ENCODE data around the gene SLC17A5. TPM values are rescaled to one million over a fixed set of nuclear protein-coding genes. Genes with fewer than 3 reads are reported as not detected.
A peak's percentile ranks its signal among the peaks of the same experiment; 100 is the strongest.

The SLC17A5 gene
- total and polyA plus RNA-seq, 10 of the 15 experiments (the other 5 are each of a cell fraction or from before 2014, with no cell fraction given): 2.3 to 7.2 (median 5.0) TPM

- WGBS (ENCODE audit: insufficient coverage, insufficient replicate concordance, low lambda C conversion rate, missing lambda C conversion rate): 28% methylated on average over 4 of the region's 4 CpGs
Measured at GRCh38 chr6:73699676-73700459, 46.1 kb upstream of the SLC17A5 start.

GRCh38 chr6:73696966-73697655 lies 43.3 kb upstream of the SLC17A5 start:
- RAD21 ChIA-PET (ENCODE audit: unreplicated experiment): no interaction called here
- no peak for FAIRE-seq
- ATAC-seq: no peak
- CTCF ChIA-PET: no interaction called here
- Histone ChIP-seq H4K20me1 (ENCODE audit: control insufficient read depth, insufficient read depth) (no peaks in the 10 kb centered on the region), H3K4me3 (no peak overlapping the region), H3K9ac (ENCODE audit: control insufficient read depth, insufficient read depth, low read length) (no peak overlapping the region), H3K4me2 (ENCODE audit: control insufficient read depth, insufficient read depth) (0 out of 2 replicates have a peak overlapping the region, but pooled peaks have one; percentile 19), H3K4me1 (ENCODE audit: control insufficient read depth, insufficient read depth, low read length) (no peaks in the 10 kb centered on the region), H2AFZ (ENCODE audit: control insufficient read depth, low read depth, low read length) (no peak overlapping the region; the same call in none of the 2 replicates), H3K27me3 (replicated peaks in 1 of 2; ENCODE audit: control insufficient read depth in 2 of 2, insufficient read depth in 2 of 2, low read length in 1 of 2) (no peaks in the 10 kb centered on the region; a peak in 1 of 4 replicates), H3K36me3 (ENCODE audit: control insufficient read depth in 2 of 2, insufficient read depth in 2 of 2, low read length in 1 of 2) (no peaks in the 10 kb centered on the region), H3K27ac (ENCODE audit: control insufficient read depth, insufficient read depth) (no peak overlapping the region), H3K9me3 (replicated peaks; ENCODE audit: control insufficient read depth, insufficient read depth, low read length) (no peaks in the 10 kb centered on the region), H3K79me2 (ENCODE audit: control insufficient read depth, insufficient read depth, low read length) (no peaks in the 10 kb centered on the region)
- POLR2A ChIA-PET: no interaction called here
- intact Hi-C loops (cut with micrococcal nuclease; ENCODE audit: unreplicated experiment) (no loop called here), in situ Hi-C loops (cut with MboI) (no loop called here)
- 58% methylated on average over 10 of the region's 10 CpGs for WGBS (ENCODE audit: insufficient coverage, insufficient replicate concordance, low lambda C conversion rate, missing lambda C conversion rate)
- SMC1A ChIA-PET (ENCODE audit: uncharacterized antibody, unreplicated experiment): no interaction called here
- no TSS peak for BruUV-seq (replicated peaks)
- no peak for DNase-seq (ENCODE audit: low read depth, low spot score)
- TF ChIP-seq ETV6 (conservative IDR thresholded peaks at IDR 0.05 in 1 of 2, IDR thresholded peaks at IDR 0.05 in 1 of 2; ENCODE audit: borderline replicate concordance in 1 of 2, low read depth in 1 of 2) (no peak), PAX5 (IDR thresholded peaks at IDR 0.05; ENCODE audit: borderline replicate concordance, low read depth, low read length) (no peak), ZBTB11 (CRISPR knock-in tag; IDR thresholded peaks at IDR 0.05) (no peak), GATAD2B (conservative IDR thresholded peaks at IDR 0.05; ENCODE audit: low read depth) (no peak), BCL3 (IDR thresholded peaks at IDR 0.05; ENCODE audit: borderline replicate concordance, insufficient read depth, low read depth, low read length, poor library complexity, severe bottlenecking) (no peak)

More at GRCh38 chr6:73699676-73700459, 46.1 kb upstream of the SLC17A5 start:
- TF ChIP-seq NR2F1 (conservative IDR thresholded peaks at IDR 0.05): no peak
- TF ChIP-seq FOXM1 (IDR thresholded peaks at IDR 0.05; ENCODE audit: low read depth, low read length): no peak
- TF ChIP-seq YBX1 (IDR thresholded peaks at IDR 0.05): no peak
- TF ChIP-seq HDGF (IDR thresholded peaks at IDR 0.05): no peak
- TF ChIP-seq MEF2B (IDR thresholded peaks at IDR 0.05; ENCODE audit: partially characterized antibody, poor library complexity, severe bottlenecking): no peak
- no peak for TF ChIP-seq CBX5 (IDR thresholded peaks at IDR 0.05; ENCODE audit: low read depth)
- TF ChIP-seq CBX3 (IDR thresholded peaks at IDR 0.05; ENCODE audit: borderline replicate concordance, low read depth): no peak
- TF ChIP-seq EED (IDR thresholded peaks at IDR 0.05; ENCODE audit: low read depth): no peak
- no peak for TF ChIP-seq BHLHE40 (IDR thresholded peaks at IDR 0.05; ENCODE audit: borderline replicate concordance in 1 of 2, low read depth in 2 of 2, low read length in 1 of 2)
- in situ Hi-C loops (cut with MboI): no loop called here
- SMC1A ChIA-PET (ENCODE audit: uncharacterized antibody, unreplicated experiment): interaction anchor here (0.9 to 1.7 kb wide), 2 partner anchors 24 to 33 kb away, joined by 3 to 4 read pairs; no protein-coding TSS in a partner anchor
- CTCF ChIA-PET: interaction anchor here (1.8 kb wide), 1 partner anchor 33 kb away, joined by 11 read pairs; no protein-coding TSS in a partner anchor
- H3K4me3 ChIP-seq: no peak overlapping the region
- intact Hi-C loops (cut with micrococcal nuclease; ENCODE audit: unreplicated experiment): no loop called here
- H3K4me2 ChIP-seq (ENCODE audit: control insufficient read depth, insufficient read depth): no peak overlapping the region
- no peak overlapping the region for H3K27ac ChIP-seq (ENCODE audit: control insufficient read depth, insufficient read depth)
- ATAC-seq (no peak), DNase-seq (ENCODE audit: low read depth, low spot score) (no peak), FAIRE-seq (no peak)
- no peak overlapping the region for H3K9ac ChIP-seq (ENCODE audit: control insufficient read depth, insufficient read depth, low read length)
- H3K4me1 ChIP-seq (ENCODE audit: control insufficient read depth, insufficient read depth, low read length): no peaks in the 10 kb centered on the region
- RAD21 ChIA-PET (ENCODE audit: unreplicated experiment): no interaction called here
- no peaks in the 10 kb centered on the region for H3K79me2 ChIP-seq (ENCODE audit: control insufficient read depth, insufficient read depth, low read length)
- H2AFZ ChIP-seq (ENCODE audit: control insufficient read depth, low read depth, low read length): no peak overlapping the region
- POLR2A ChIA-PET: no interaction called here
- H3K36me3 ChIP-seq (ENCODE audit: control insufficient read depth in 2 of 2, insufficient read depth in 2 of 2, low read length in 1 of 2): no peaks in the 10 kb centered on the region
- BruUV-seq (replicated peaks): no TSS peak
- no peaks in the 10 kb centered on the region; a peak in 1 of 4 replicates for H3K27me3 ChIP-seq (replicated peaks in 1 of 2; ENCODE audit: control insufficient read depth in 2 of 2, insufficient read depth in 2 of 2, low read length in 1 of 2)
- no peaks in the 10 kb centered on the region for H3K9me3 ChIP-seq (replicated peaks; ENCODE audit: control insufficient read depth, insufficient read depth, low read length)
- no peaks in the 10 kb centered on the region for H4K20me1 ChIP-seq (ENCODE audit: control insufficient read depth, insufficient read depth)
